Duodenal mucosa (tissue), 2 donors: ENCODE measurements around the gene OSMR.

Experiments
- H3K27ac ChIP-seq: one replicate; pipeline ENCODE4 v1.7.0; 2013; ENCODE audit warnings: low read depth, low read length
- H3K27me3 ChIP-seq, 2 donors: one replicate each; pipeline ENCODE4 v1.7.0; 2013; ENCODE audit warnings: low read length in 2 of 2, control low read depth in 1 of 2; ENCODE audit not compliant: insufficient read depth in 2 of 2, control insufficient read depth in 1 of 2
- H3K36me3 ChIP-seq, 2 donors: one replicate each; pipeline ENCODE4 v1.7.0; 2013; ENCODE audit warnings: low read length in 2 of 2, control low read depth in 1 of 2; ENCODE audit not compliant: insufficient read depth in 2 of 2, control insufficient read depth in 1 of 2
- H3K4me1 ChIP-seq, 2 donors: one replicate each; pipeline ENCODE4 v1.7.0; 2013; ENCODE audit warnings: low read length in 2 of 2, control low read depth in 1 of 2; ENCODE audit not compliant: insufficient read depth in 2 of 2, control insufficient read depth in 1 of 2
- H3K4me3 ChIP-seq, 2 donors: one replicate each; pipeline ENCODE4 v1.7.0; 2013; ENCODE audit warnings: low read length in 2 of 2, low read depth in 1 of 2
- H3K9ac ChIP-seq, 2 donors: one replicate each; pipeline ENCODE4 v1.7.0; 2013; ENCODE audit warnings: low read length in 2 of 2, low read depth in 1 of 2
- H3K9me3 ChIP-seq, 2 donors: one replicate each; pipeline ENCODE4 v1.7.0; 2013; ENCODE audit warnings: low read length in 2 of 2, control low read depth in 1 of 2; ENCODE audit not compliant: control insufficient read depth in 1 of 2

The OSMR gene

GRCh38 chr5:38979535-38979934, 133.7 kb downstream of the OSMR start:
- Histone ChIP-seq H3K4me1 (no peaks in the 10 kb centered on the region), H3K9me3 (no peaks in the 10 kb centered on the region), H3K27ac (no peak overlapping the region), H3K4me3 (no peak overlapping the region), H3K9ac (no peak overlapping the region), H3K27me3 (no peaks in the 10 kb centered on the region), H3K36me3 (peaks cover 0 to 3% of the 10 kb centered on the region in 2 donors)
